Transverse colon (tissue), 4 donors: Measurements from ENCODE around the gene TSPAN13. TPM values are rescaled to one million over a fixed set of nuclear protein-coding genes. Genes with fewer than 3 reads are reported as not detected.
"Not testable (repeated sequence)": the region's sequence is repeated elsewhere in the genome, so short reads cannot be mapped to it uniquely, and the experiment has no call there.

Experiments
- DNase-seq: peaks from one replicate; pipeline ENCODE4 v3.0.0-alpha.2; 2019
- H3K27ac ChIP-seq, 4 donors: fragments of 200-600 bp; sonication (generic); 2 replicates each; pipeline ENCODE4 v1.5.1; 2016 to 2018; ENCODE audit warnings: inconsistent platforms in 4 of 4
- H3K27me3 ChIP-seq: fragments of 200-600 bp; sonication (generic); 2 replicates; pipeline ENCODE4 v1.5.1; 2017; ENCODE audit warnings: inconsistent platforms
- H3K36me3 ChIP-seq, 4 donors: fragments of 200-600 bp; sonication (generic); 2 replicates each; pipeline ENCODE4 v1.5.1; 2017 to 2019; ENCODE audit warnings: inconsistent platforms in 4 of 4
- H3K4me1 ChIP-seq, 4 donors: fragments of 200-600 bp; sonication (generic); 2 replicates each; pipeline ENCODE4 v1.5.1; 2017 to 2020; ENCODE audit warnings: inconsistent platforms in 4 of 4
- H3K4me3 ChIP-seq, 4 donors: fragments of 200-600 bp; sonication (generic); 1 replicate in 1 of 4; 2 replicates in 3 of 4; pipeline versions ENCODE4 v1.5.1 to v1.6.1; 2017 to 2019; ENCODE audit warnings: inconsistent platforms in 4 of 4
- H3K9me3 ChIP-seq, 2 donors: fragments of 200-600 bp; sonication (generic); 2 replicates each; pipeline ENCODE4 v1.5.1; 2017 to 2019; ENCODE audit warnings: inconsistent platforms in 2 of 2
- CTCF ChIP-seq, 5 experiments: fragments of 200-600 bp in 3 of 5; fragments of 450-650 bp in 2 of 5; sonication (generic) in 3 of 5; IDR thresholded peaks; 1 replicate in 2 of 5; 2 replicates in 3 of 5; pipeline ENCODE4 v1.5.1; 2016 to 2017; ENCODE audit warnings: antibody characterized with exemption in 5 of 5, inconsistent platforms in 3 of 5, mild to moderate bottlenecking in 2 of 5, moderate library complexity in 1 of 5
- EP300 ChIP-seq: sonication (generic); formaldehyde crosslinking; IDR thresholded peaks from one replicate; pipeline ENCODE4 v1.6.1; 2017; ENCODE audit warnings: antibody characterized with exemption, low read depth
- POLR2A ChIP-seq: fragments of 450-650 bp; IDR thresholded peaks from one replicate; pipeline ENCODE4 v1.6.1; 2016; ENCODE audit warnings: antibody characterized with exemption, mild to moderate bottlenecking, moderate library complexity
- POLR2AphosphoS5 ChIP-seq, 3 donors: sonication (generic); formaldehyde crosslinking; IDR thresholded peaks; one replicate each; pipeline ENCODE4 v1.6.1; 2016; ENCODE audit warnings: antibody characterized with exemption in 3 of 3
- WGBS, 2 donors: methylation state at CpG; one replicate each; pipeline ENCODE4 v1.1.5; 2018; ENCODE audit warnings: low coverage in 1 of 2; 5-methylcytosine and 5-hydroxymethylcytosine counted together
- in situ Hi-C, 4 donors: fragments of 200-750 bp; cut with MboI; loops; one replicate each; pipeline versions ENCODE4 v1.15.0 to v1.15.1; 2017; ENCODE audit warnings: low sequenced_read_pairs in 3 of 4, low pct_ligation_motif_present in 1 of 4, low pct_unique_long_range_greater_than_20kb in 1 of 4
- intact Hi-C: fragments of 100-400 bp; cut with DNase I; formaldehyde crosslinking; loops from one replicate; pipeline ENCODE4 v1.15.1; 2023; ENCODE audit warnings: low total_unique reads
- total RNA-seq, 4 donors: library from RNA; depleted of rRNA; stranded (reverse); fragments of >200 nt; gene quantifications; one replicate each; pipeline ENCODE4 v1.1.0, GENCODE V29; 2016

TSPAN13 gene
- total RNA-seq, 4 donors from 2014 or later = 6.8 to 44.4 (median 21.4) TPM

GRCh38 chr7:16759840-16760239 lies 6.3 kb downstream of the TSPAN13 start:
- WGBS, 2 donors = 100% methylated on average over 1 of the region's 1 CpG; no CpG with 5 or more reads in 1 of the 2 donors
- in situ Hi-C loops = no loop called here
- DNase-seq = no peak
- intact Hi-C loops = no loop called here
- TF ChIP-seq CTCF (IDR thresholded peaks at IDR 0.05) (no peak), POLR2A (no peak), POLR2AphosphoS5 (IDR thresholded peaks at IDR 0.05) (no peak), EP300 (no peak)
- H3K4me3 ChIP-seq = no peak overlapping the region
- H3K36me3 ChIP-seq = no peaks in the 10 kb centered on the region
- peaks cover 0 to 24% (median 6%) of the 10 kb centered on the region in 4 donors for H3K4me1 ChIP-seq
- H3K9me3 ChIP-seq = no peaks in the 10 kb centered on the region
- H3K27me3 ChIP-seq = no peaks in the 10 kb centered on the region
- no peak overlapping the region for H3K27ac ChIP-seq

- TF ChIP-seq POLR2A (no peak), EP300 (no peak), CTCF (IDR thresholded peaks at IDR 0.05) (no peak), POLR2AphosphoS5 (IDR thresholded peaks at IDR 0.05) (no peak)
- WGBS, 2 donors = 71 to 85% methylated on average over 4 of the region's 4 CpGs
- H3K4me3 ChIP-seq = no peak overlapping the region
- no peaks in the 10 kb centered on the region for H3K9me3 ChIP-seq
- peaks cover 0 to 35% (median 9%) of the 10 kb centered on the region in 4 donors for H3K4me1 ChIP-seq
- intact Hi-C loops (no loop called here), in situ Hi-C loops (no loop called here)
- DNase-seq = no peak
- H3K36me3 ChIP-seq = no peaks in the 10 kb centered on the region
- no peaks in the 10 kb centered on the region for H3K27me3 ChIP-seq
- H3K27ac ChIP-seq = peak overlapping the region in 1 of 4 donors; percentile 43
Observed at GRCh38 chr7:16762177-16762576, 8.6 kb downstream of the TSPAN13 start.

- TF ChIP-seq POLR2AphosphoS5 (IDR thresholded peaks at IDR 0.05) (no peak), CTCF (IDR thresholded peaks at IDR 0.05) (no peak), POLR2A (no peak), EP300 (no peak)
- DNase-seq = no peak
- in situ Hi-C loops = no loop called here
Observed at GRCh38 chr7:16764942-16765341, 11.4 kb downstream of the TSPAN13 start.

GRCh38 chr7:16765436-16765859 lies 11.9 kb downstream of the TSPAN13 start:
- WGBS, 2 donors = 41 to 49% methylated on average over 2 of the region's 2 CpGs
- Histone ChIP-seq H3K9me3 (no peaks in the 10 kb centered on the region), H3K36me3 (no peaks in the 10 kb centered on the region), H3K4me3 (no peak overlapping the region), H3K27ac (peak overlapping the region; percentile 32 to 57 (median 48)), H3K27me3 (no peaks in the 10 kb centered on the region), H3K4me1 (peaks cover 0 to 35% (median 9%) of the 10 kb centered on the region in 4 donors)
- intact Hi-C loops (no loop called here), in situ Hi-C loops (no loop called here)
- no peak for DNase-seq
- TF ChIP-seq EP300 = no peak
- no peak for TF ChIP-seq POLR2A
- TF ChIP-seq CTCF (IDR thresholded peaks at IDR 0.05) = no peak
- no peak for TF ChIP-seq POLR2AphosphoS5 (IDR thresholded peaks at IDR 0.05)

More at GRCh38 chr7:16764942-16765341, 11.4 kb downstream of the TSPAN13 start:
- intact Hi-C loops = loop anchor here (1.0 kb wide), 1 partner anchor 28 kb away; no protein-coding TSS in a partner anchor
- WGBS, 2 donors = 71 to 85% methylated on average over 3 of the region's 3 CpGs
- Histone ChIP-seq H3K4me3 (no peak overlapping the region), H3K27me3 (no peaks in the 10 kb centered on the region), H3K4me1 (peaks cover 0 to 35% (median 9%) of the 10 kb centered on the region in 4 donors), H3K36me3 (no peaks in the 10 kb centered on the region), H3K9me3 (no peaks in the 10 kb centered on the region), H3K27ac (peak overlapping the region; percentile 32 to 57 (median 48))

GRCh38 chr7:16769994-16770393 lies 16.4 kb downstream of the TSPAN13 start:
- H3K27me3 ChIP-seq, in situ Hi-C loops, H3K36me3 ChIP-seq, H3K4me3 ChIP-seq, H3K27ac ChIP-seq, H3K9me3 ChIP-seq, DNase-seq, intact Hi-C loops: not testable (repeated sequence)
- 90 to 100% methylated on average over 2 to 3 of the region's 3 CpGs for WGBS, 2 donors
- H3K4me1 ChIP-seq = peaks cover 0 to 12% (median 5%) of the 10 kb centered on the region in 4 donors
